CD4-positive, alpha-beta T cell treated with Interleukin-6 for 4 hours (primary cell): ENCODE results near the gene FKBP4.

ENCODE experiments used
- DNase-seq: peaks from one replicate; pipeline ENCODE4 v3.0.0-alpha.2; 2020; ENCODE audit warnings: mixed read lengths

FKBP4 gene

GRCh38 chr12:2813214-2814185 lies 18.7 kb downstream of the FKBP4 start:
- peak; percentile 63 for DNase-seq

GRCh38 chr12:2819810-2820209 lies 25.0 kb downstream of the FKBP4 start:
- no peak for DNase-seq

GRCh38 chr12:2820432-2820831 lies 25.7 kb downstream of the FKBP4 start:
- no peak for DNase-seq

- DNase-seq, result no peak
Observed at GRCh38 chr12:2823483-2823882, 28.7 kb downstream of the FKBP4 start.

- DNase-seq, result no peak
Observed at GRCh38 chr12:2824541-2824940, 29.8 kb downstream of the FKBP4 start.

GRCh38 chr12:2825132-2825531 lies 30.4 kb downstream of the FKBP4 start:
- no peak for DNase-seq

GRCh38 chr12:2826036-2826435 lies 31.3 kb downstream of the FKBP4 start:
- DNase-seq, result no peak

- no peak for DNase-seq
Observed at GRCh38 chr12:2826721-2827515, 32.1 kb downstream of the FKBP4 start.

- DNase-seq, result no peak
Observed at GRCh38 chr12:2829275-2829674, 34.5 kb downstream of the FKBP4 start.

GRCh38 chr12:2832550-2833127 lies 37.9 kb downstream of the FKBP4 start:
- no peak for DNase-seq

GRCh38 chr12:2833327-2833726 lies 38.6 kb downstream of the FKBP4 start:
- no peak for DNase-seq

- DNase-seq, result no peak
Observed at GRCh38 chr12:2833810-2834209, 39.0 kb downstream of the FKBP4 start.

GRCh38 chr12:2834581-2835491 lies 40.1 kb downstream of the FKBP4 start, which contains the start of gene NRIP2:
TSS of gene NRIP2 (minus strand) at chr12:2835035. CDS start at chr12:2834983, 52 bp downstream.
- DNase-seq, result no peak

GRCh38 chr12:2835691-2836403 lies 41.1 kb downstream of the FKBP4 start:
- no peak for DNase-seq

GRCh38 chr12:2836574-2836973 lies 41.8 kb downstream of the FKBP4 start:
- no peak for DNase-seq

GRCh38 chr12:2841056-2841650 lies 46.4 kb downstream of the FKBP4 start:
- no peak for DNase-seq

GRCh38 chr12:2842948-2843347 lies 48.2 kb downstream of the FKBP4 start:
- DNase-seq, result no peak

GRCh38 chr12:2844786-2845185 lies 50.0 kb downstream of the FKBP4 start:
- DNase-seq, result no peak

GRCh38 chr12:2845280-2845679 lies 50.5 kb downstream of the FKBP4 start:
- DNase-seq, result no peak

- no peak for DNase-seq
Observed at GRCh38 chr12:2851931-2852330, 57.2 kb downstream of the FKBP4 start.

GRCh38 chr12:2853626-2854025 lies 58.9 kb downstream of the FKBP4 start:
- peak; percentile 60 for DNase-seq
